ENCODE measurements around the gene BEGAIN.

DNA sequence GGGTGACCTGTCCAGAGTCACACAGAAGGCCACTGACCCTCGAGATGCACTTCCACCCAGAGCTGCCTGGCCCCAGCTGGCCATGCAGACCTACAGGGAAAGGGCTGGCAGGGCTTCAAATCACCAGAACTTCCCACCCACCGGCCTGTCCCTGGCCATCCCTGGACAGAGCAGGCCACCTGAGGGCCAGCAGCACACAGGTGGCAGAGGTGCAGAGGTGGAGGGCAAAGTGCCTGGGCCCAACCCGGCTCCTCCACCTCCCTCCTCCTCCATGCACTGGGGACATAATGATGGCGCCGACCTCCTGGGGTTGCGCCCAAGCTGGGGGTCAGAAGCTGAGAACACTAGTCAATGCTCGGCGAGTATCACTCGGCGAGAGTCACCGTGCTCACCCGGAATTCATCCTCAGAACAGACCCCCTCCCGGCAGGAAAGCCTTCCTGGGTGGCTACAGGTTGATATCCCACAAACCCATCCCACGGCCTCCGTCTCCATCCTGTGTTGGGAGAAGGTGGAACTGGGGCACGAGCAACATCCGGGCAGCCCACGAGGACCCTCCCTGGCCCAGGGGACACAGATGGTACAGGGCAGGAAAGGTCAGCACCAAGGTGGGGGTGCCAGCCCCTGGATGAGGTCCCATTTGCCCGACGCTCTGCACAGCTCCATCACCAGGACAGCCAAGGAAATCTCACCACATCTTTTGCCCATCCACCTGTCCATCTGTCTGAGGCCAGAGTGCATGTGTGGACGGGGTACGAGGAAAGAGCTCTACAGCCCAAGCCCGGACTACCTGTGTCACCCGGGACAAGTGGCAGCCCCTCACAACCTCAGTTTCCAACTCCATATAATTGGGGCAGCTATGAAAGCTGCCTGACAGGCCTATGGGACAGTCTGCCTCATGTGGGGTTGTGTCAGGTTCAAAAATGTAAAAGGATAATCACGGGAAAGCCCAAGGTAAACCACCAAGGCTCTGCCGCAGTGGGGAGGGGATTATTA is 10.8 kb downstream of the BEGAIN start:
- TF ChIP-seq POLR2A (IDR thresholded peaks at IDR 0.05) = no peak
- TF ChIP-seq, protein P1, sequence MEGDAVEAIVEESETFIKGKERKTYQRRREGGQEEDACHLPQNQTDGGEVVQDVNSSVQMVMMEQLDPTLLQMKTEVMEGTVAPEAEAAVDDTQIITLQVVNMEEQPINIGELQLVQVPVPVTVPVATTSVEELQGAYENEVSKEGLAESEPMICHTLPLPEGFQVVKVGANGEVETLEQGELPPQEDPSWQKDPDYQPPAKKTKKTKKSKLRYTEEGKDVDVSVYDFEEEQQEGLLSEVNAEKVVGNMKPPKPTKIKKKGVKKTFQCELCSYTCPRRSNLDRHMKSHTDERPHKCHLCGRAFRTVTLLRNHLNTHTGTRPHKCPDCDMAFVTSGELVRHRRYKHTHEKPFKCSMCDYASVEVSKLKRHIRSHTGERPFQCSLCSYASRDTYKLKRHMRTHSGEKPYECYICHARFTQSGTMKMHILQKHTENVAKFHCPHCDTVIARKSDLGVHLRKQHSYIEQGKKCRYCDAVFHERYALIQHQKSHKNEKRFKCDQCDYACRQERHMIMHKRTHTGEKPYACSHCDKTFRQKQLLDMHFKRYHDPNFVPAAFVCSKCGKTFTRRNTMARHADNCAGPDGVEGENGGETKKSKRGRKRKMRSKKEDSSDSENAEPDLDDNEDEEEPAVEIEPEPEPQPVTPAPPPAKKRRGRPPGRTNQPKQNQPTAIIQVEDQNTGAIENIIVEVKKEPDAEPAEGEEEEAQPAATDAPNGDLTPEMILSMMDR (IDR thresholded peaks at IDR 0.05 in 4 of 5, conservative IDR thresholded peaks at IDR 0.05 in 1 of 5) = no peak

All from gastrocnemius medialis (tissue), 4 donors.